GM21786 (cell line): ENCODE results near the gene PEAK1.
"Not testable (repeated sequence)": the region's sequence is repeated elsewhere in the genome, so short reads cannot be mapped to it uniquely, and the experiment has no call there.

Experiments used
- ATAC-seq: cut with Tn5 transposase; IDR thresholded peaks from one replicate; pipeline ENCODE4 v1.9.1; 2021; ENCODE audit not compliant: unreplicated experiment

PEAK1 gene

GRCh38 chr15:77426377-77426776 is 6.5 kb upstream of the PEAK1 start:
- no peak for ATAC-seq

- ATAC-seq, result no peak
Measured at GRCh38 chr15:77425104-77425503, 5.2 kb upstream of the PEAK1 start.

GRCh38 chr15:77421370-77421700 is 1.4 kb upstream of the PEAK1 start:
- ATAC-seq, result no peak

GRCh38 chr15:77420610-77421369 is 886 bp upstream of the PEAK1 start, which contains the start of gene HMG20A:
TSS of gene HMG20A (plus strand) at chr15:77420888. CDS start at chr15:77458408, 37,520 bp downstream.
- peak; percentile 27 for ATAC-seq

- peak; percentile 10 for ATAC-seq
Measured at GRCh38 chr15:77418966-77419835, 703 bp downstream of the PEAK1 start.

- ATAC-seq, result no peak
Measured at GRCh38 chr15:77418391-77418965, 1.4 kb downstream of the PEAK1 start.

GRCh38 chr15:77417602-77418001 is 2.3 kb downstream of the PEAK1 start:
- no peak for ATAC-seq

GRCh38 chr15:77416954-77417353 is 3.0 kb downstream of the PEAK1 start:
- ATAC-seq, result no peak

GRCh38 chr15:77416148-77416455 is 3.8 kb downstream of the PEAK1 start:
- ATAC-seq, result no peak

GRCh38 chr15:77415450-77416147 is 4.3 kb downstream of the PEAK1 start:
- ATAC-seq, result no peak

GRCh38 chr15:77414789-77415442 is 5.0 kb downstream of the PEAK1 start:
- no peak for ATAC-seq

- no peak for ATAC-seq
Measured at GRCh38 chr15:77413699-77414349, 6.1 kb downstream of the PEAK1 start.

- ATAC-seq, result no peak
Measured at GRCh38 chr15:77412972-77413698, 6.8 kb downstream of the PEAK1 start.

GRCh38 chr15:77411619-77411976 is 8.3 kb downstream of the PEAK1 start:
- no peak for ATAC-seq

GRCh38 chr15:77410701-77411618 is 8.9 kb downstream of the PEAK1 start:
- no peak for ATAC-seq

- ATAC-seq, result not testable (repeated sequence)
Measured at GRCh38 chr15:77410157-77410500, 9.8 kb downstream of the PEAK1 start.

GRCh38 chr15:77409259-77410156 is 10.4 kb downstream of the PEAK1 start:
- ATAC-seq, result peak; percentile 71

- ATAC-seq, result no peak
Measured at GRCh38 chr15:77406846-77407245, 13.1 kb downstream of the PEAK1 start.
